ENCODE measurements around the gene EME1. TPM values are rescaled to one million over a fixed set of nuclear protein-coding genes. Genes with fewer than 3 reads are reported as not detected.

The EME1 gene
- total and polyA plus RNA-seq, 2 of the 4 experiments (the other 2 are of a cell fraction), result 9.1 to 9.4 TPM

DNA sequence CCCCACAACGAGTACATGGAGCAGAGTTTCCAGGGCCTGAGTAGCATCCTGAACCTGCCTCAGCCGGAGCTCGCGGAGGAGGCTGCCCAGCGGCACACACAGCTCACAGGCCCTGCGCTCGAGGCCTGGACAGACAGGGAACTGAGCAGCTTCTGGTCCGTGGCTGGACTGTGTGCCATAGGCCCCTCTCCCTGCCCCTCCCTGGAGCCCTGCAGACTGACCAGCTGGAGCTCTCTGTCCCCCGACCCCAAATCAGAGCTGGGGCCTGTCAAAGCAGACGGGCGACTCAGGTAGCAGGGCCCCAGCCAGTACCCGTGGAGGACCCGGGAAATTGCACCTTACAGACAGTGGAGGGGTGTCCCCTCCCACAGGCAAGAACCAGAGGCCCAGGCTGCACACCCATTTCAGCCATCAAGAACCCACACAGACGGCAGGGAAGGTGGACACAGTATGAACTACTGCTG is 13.0 kb upstream of the EME1 start:
- POLR2A ChIA-PET (ENCODE audit: unreplicated experiment), result interaction anchor here (0.6 kb wide), 3 partner anchors 13 to 113 kb away, joined by 3 to 7 read pairs (median 4); no protein-coding TSS in a partner anchor
- DNase-seq (no peak), ATAC-seq (ENCODE audit: low read depth) (no peak)
- WGBS, 2 experiments (ENCODE audit: extremely low coverage in 2 of 2, insufficient read length in 1 of 2), result 98% methylated on average over 7 of the region's 14 CpGs; no CpG with 5 or more reads in 1 of the 2 experiments
- CTCF ChIA-PET, result interaction anchor here (0.7 kb wide), 1 partner anchor 13 kb away, joined by 6 read pairs; no protein-coding TSS in a partner anchor
- Histone ChIP-seq H2BK5ac (ENCODE audit: low read depth, low read length, poor library complexity, severe bottlenecking) (no peak overlapping the region), H3K9ac (ENCODE audit: low read depth, low read length) (no peak overlapping the region), H2BK15ac (ENCODE audit: low read depth, low read length) (no peak overlapping the region), H3K4me1 (ENCODE audit: control insufficient read depth, insufficient read depth, low read length) (peaks cover 11% of the 10 kb centered on the region), H3K14ac (replicated peaks; ENCODE audit: low read depth, low read length) (no peak overlapping the region), H3K4me2 (ENCODE audit: low read depth, low read length) (no peak overlapping the region), H3K23ac (ENCODE audit: low read depth, low read length) (no peak overlapping the region), H3K9me1 (ENCODE audit: insufficient read depth, low read length) (peaks cover 9% of the 10 kb centered on the region; the same call in 1 of the 2 replicates), H4K91ac (ENCODE audit: insufficient read depth, low read depth, low read length) (no peak overlapping the region), H2BK120ac (ENCODE audit: low read depth, low read length) (no peak overlapping the region), H4K8ac (ENCODE audit: low read depth in 2 of 2, low read length in 2 of 2) (no peak overlapping the region), H3K4ac (ENCODE audit: low read depth, low read length) (no peak overlapping the region), H4K5ac (ENCODE audit: low read depth, low read length) (no peak overlapping the region), H3K9me3 (ENCODE audit: control insufficient read depth, insufficient read depth, low read length) (no peaks in the 10 kb centered on the region), H3K18ac (ENCODE audit: low read depth, low read length) (no peak overlapping the region), H2AK5ac (ENCODE audit: low read depth, low read length) (no peak overlapping the region), H3K27me3 (ENCODE audit: control insufficient read depth, insufficient read depth, low read length) (no peaks in the 10 kb centered on the region), H2AFZ (replicated peaks; ENCODE audit: low read length, poor library complexity) (no peak overlapping the region), H4K20me1 (ENCODE audit: insufficient read depth, low read length) (peaks cover 19% of the 10 kb centered on the region; the same call in 1 of the 2 replicates), H2AK9ac (replicated peaks; ENCODE audit: low read depth, low read length, poor library complexity) (no peak overlapping the region), H3K27ac (ENCODE audit: insufficient read depth, low read length) (no peak overlapping the region), H2BK20ac (ENCODE audit: low read depth, low read length) (no peak overlapping the region), H3K56ac (ENCODE audit: extremely low read depth, insufficient read depth, low read length) (no peak overlapping the region), H3K4me3 (ENCODE audit: insufficient read depth, low read depth, low read length) (no peak overlapping the region), H3K36me3 (ENCODE audit: control insufficient read depth, insufficient read depth, low read length) (peaks cover 48% of the 10 kb centered on the region), H3K79me1 (ENCODE audit: low read depth in 1 of 2, low read length in 2 of 2) (peaks cover 3 to 11% of the 10 kb centered on the region in 2 experiments; a peak in 1 of 4 replicates)
- TF ChIP-seq FOS (IDR thresholded peaks at IDR 0.05; ENCODE audit: low read depth, low read length) (no peak), MAFK (IDR thresholded peaks at IDR 0.05; ENCODE audit: low read depth, low read length) (no peak), BHLHE40 (IDR thresholded peaks at IDR 0.05; ENCODE audit: low read depth, low read length) (no peak), RCOR1 (IDR thresholded peaks at IDR 0.05; ENCODE audit: insufficient replicate concordance, low read length) (no peak), POLR2A (IDR thresholded peaks at IDR 0.05; ENCODE audit: low read depth, low read length) (no peak), RFX5 (IDR thresholded peaks at IDR 0.05; ENCODE audit: low read depth, low read length) (no peak), CEBPB (IDR thresholded peaks at IDR 0.05; ENCODE audit: low read depth, low read length) (no peak), RAD21 (IDR thresholded peaks at IDR 0.05; ENCODE audit: low read length) (no peak)
- TF ChIP-seq, protein P1, sequence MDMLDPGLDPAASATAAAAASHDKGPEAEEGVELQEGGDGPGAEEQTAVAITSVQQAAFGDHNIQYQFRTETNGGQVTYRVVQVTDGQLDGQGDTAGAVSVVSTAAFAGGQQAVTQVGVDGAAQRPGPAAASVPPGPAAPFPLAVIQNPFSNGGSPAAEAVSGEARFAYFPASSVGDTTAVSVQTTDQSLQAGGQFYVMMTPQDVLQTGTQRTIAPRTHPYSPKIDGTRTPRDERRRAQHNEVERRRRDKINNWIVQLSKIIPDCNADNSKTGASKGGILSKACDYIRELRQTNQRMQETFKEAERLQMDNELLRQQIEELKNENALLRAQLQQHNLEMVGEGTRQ (IDR thresholded peaks at IDR 0.05; ENCODE audit: low read depth, low read length), result no peak
- TF ChIP-seq, protein P2, sequence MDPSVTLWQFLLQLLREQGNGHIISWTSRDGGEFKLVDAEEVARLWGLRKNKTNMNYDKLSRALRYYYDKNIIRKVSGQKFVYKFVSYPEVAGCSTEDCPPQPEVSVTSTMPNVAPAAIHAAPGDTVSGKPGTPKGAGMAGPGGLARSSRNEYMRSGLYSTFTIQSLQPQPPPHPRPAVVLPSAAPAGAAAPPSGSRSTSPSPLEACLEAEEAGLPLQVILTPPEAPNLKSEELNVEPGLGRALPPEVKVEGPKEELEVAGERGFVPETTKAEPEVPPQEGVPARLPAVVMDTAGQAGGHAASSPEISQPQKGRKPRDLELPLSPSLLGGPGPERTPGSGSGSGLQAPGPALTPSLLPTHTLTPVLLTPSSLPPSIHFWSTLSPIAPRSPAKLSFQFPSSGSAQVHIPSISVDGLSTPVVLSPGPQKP (IDR thresholded peaks at IDR 0.05; ENCODE audit: borderline replicate concordance, low read depth, low read length), result no peak
- TF ChIP-seq, protein P3, sequence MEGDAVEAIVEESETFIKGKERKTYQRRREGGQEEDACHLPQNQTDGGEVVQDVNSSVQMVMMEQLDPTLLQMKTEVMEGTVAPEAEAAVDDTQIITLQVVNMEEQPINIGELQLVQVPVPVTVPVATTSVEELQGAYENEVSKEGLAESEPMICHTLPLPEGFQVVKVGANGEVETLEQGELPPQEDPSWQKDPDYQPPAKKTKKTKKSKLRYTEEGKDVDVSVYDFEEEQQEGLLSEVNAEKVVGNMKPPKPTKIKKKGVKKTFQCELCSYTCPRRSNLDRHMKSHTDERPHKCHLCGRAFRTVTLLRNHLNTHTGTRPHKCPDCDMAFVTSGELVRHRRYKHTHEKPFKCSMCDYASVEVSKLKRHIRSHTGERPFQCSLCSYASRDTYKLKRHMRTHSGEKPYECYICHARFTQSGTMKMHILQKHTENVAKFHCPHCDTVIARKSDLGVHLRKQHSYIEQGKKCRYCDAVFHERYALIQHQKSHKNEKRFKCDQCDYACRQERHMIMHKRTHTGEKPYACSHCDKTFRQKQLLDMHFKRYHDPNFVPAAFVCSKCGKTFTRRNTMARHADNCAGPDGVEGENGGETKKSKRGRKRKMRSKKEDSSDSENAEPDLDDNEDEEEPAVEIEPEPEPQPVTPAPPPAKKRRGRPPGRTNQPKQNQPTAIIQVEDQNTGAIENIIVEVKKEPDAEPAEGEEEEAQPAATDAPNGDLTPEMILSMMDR (conservative IDR thresholded peaks at IDR 0.05; ENCODE audit: low read depth, low read length), result no peak
- in situ Hi-C loops (cut with MboI; ENCODE audit: low sequenced_read_pairs) (no loop called here), dilution Hi-C loops (cut with HindIII; ENCODE audit: low sequenced_read_pairs, unreplicated experiment) (no loop called here), intact Hi-C loops (cut with micrococcal nuclease) (no loop called here)
- BruUV-seq (replicated peaks), result no TSS peak
